NCI-H2196 (cell line): ENCODE results near the gene NTSR2.

Source experiments
- DNase-seq: peaks from one replicate; lab custom pipeline; 2025; ENCODE audit not compliant: unreplicated experiment; lab: John Stamatoyannopoulos, UW

NTSR2 gene

GRCh38 chr2:11658208-11659114 is 11.5 kb downstream of the NTSR2 start:
- DNase-seq: no peak

- DNase-seq: no peak
Measured at GRCh38 chr2:11657646-11658045, 12.3 kb downstream of the NTSR2 start.

GRCh38 chr2:11657195-11657594 is 12.8 kb downstream of the NTSR2 start:
- DNase-seq: no peak

GRCh38 chr2:11656671-11657101 is 13.3 kb downstream of the NTSR2 start:
- DNase-seq: no peak

GRCh38 chr2:11656252-11656651 is 13.7 kb downstream of the NTSR2 start:
- no peak for DNase-seq

- no peak for DNase-seq
Measured at GRCh38 chr2:11655495-11655894, 14.5 kb downstream of the NTSR2 start.

GRCh38 chr2:11652553-11652952 is 17.4 kb downstream of the NTSR2 start:
- no peak for DNase-seq

GRCh38 chr2:11651856-11652548 is 18.0 kb downstream of the NTSR2 start:
- no peak for DNase-seq

GRCh38 chr2:11649093-11649492 is 20.9 kb downstream of the NTSR2 start:
- no peak for DNase-seq

- no peak for DNase-seq
Measured at GRCh38 chr2:11647834-11648600, 22.0 kb downstream of the NTSR2 start.

GRCh38 chr2:11646530-11646929 is 23.5 kb downstream of the NTSR2 start:
- no peak for DNase-seq

- no peak for DNase-seq
Measured at GRCh38 chr2:11644293-11644692, 25.7 kb downstream of the NTSR2 start.

- no peak for DNase-seq
Measured at GRCh38 chr2:11642972-11643371, 27.0 kb downstream of the NTSR2 start.

GRCh38 chr2:11640132-11640531 is 29.9 kb downstream of the NTSR2 start:
- no peak for DNase-seq

- DNase-seq: no peak
Measured at GRCh38 chr2:11639503-11639902, 30.5 kb downstream of the NTSR2 start.

GRCh38 chr2:11637546-11637945 is 32.4 kb downstream of the NTSR2 start:
- no peak for DNase-seq

- no peak for DNase-seq
Measured at GRCh38 chr2:11636593-11637295, 33.3 kb downstream of the NTSR2 start.

- no peak for DNase-seq
Measured at GRCh38 chr2:11635141-11635540, 34.9 kb downstream of the NTSR2 start.

GRCh38 chr2:11634584-11634983 is 35.4 kb downstream of the NTSR2 start:
- DNase-seq: no peak

GRCh38 chr2:11633923-11634478 is 36.0 kb downstream of the NTSR2 start:
- DNase-seq: no peak

- DNase-seq: peak; percentile 40
Measured at GRCh38 chr2:11631462-11631861, 38.5 kb downstream of the NTSR2 start.
